Stimulated activated CD8-positive, alpha-beta memory T cell treated with anti-CD3 and anti-CD28 coated beads, Interleukin-2, amount 100 ng/mL, for 1 hour (primary cell): Measurements from ENCODE around the gene FHOD3.
"Not testable (repeated sequence)": the region's sequence is repeated elsewhere in the genome, so short reads cannot be mapped to it uniquely, and the experiment has no call there.

ENCODE experiments used
- DNase-seq, 2 donors: peaks; one replicate each; pipeline ENCODE4 v3.0.0-alpha.2; 2020; ENCODE audit warnings: low read depth in 2 of 2

FHOD3 gene

GRCh38 chr18:36745219-36745975 is 447.9 kb downstream of the FHOD3 start:
- DNase-seq, result no peak

- DNase-seq, result no peak
Measured at GRCh38 chr18:36752929-36753865, 455.7 kb downstream of the FHOD3 start.

GRCh38 chr18:36756242-36756641 is 458.7 kb downstream of the FHOD3 start:
- no peak for DNase-seq

- DNase-seq, result no peak
Measured at GRCh38 chr18:36757081-36757480, 459.6 kb downstream of the FHOD3 start.

- DNase-seq, result no peak
Measured at GRCh38 chr18:36757991-36758390, 460.5 kb downstream of the FHOD3 start.

GRCh38 chr18:36758623-36759022 is 461.1 kb downstream of the FHOD3 start:
- DNase-seq, result no peak

GRCh38 chr18:36759167-36759776 is 461.8 kb downstream of the FHOD3 start:
- DNase-seq, result no peak

GRCh38 chr18:36760598-36760997 is 463.1 kb downstream of the FHOD3 start:
- DNase-seq, result no peak

GRCh38 chr18:36761186-36761698 is 463.7 kb downstream of the FHOD3 start:
- no peak for DNase-seq

GRCh38 chr18:36762074-36762473 is 464.6 kb downstream of the FHOD3 start:
- no peak for DNase-seq

- not testable (repeated sequence) for DNase-seq
Measured at GRCh38 chr18:36762965-36763364, 465.5 kb downstream of the FHOD3 start.

GRCh38 chr18:36766836-36767235 is 469.3 kb downstream of the FHOD3 start:
- no peak for DNase-seq

GRCh38 chr18:36769172-36769571 is 471.7 kb downstream of the FHOD3 start:
- no peak for DNase-seq

- no peak for DNase-seq
Measured at GRCh38 chr18:36769611-36770314, 472.2 kb downstream of the FHOD3 start.

GRCh38 chr18:36770315-36770946 is 472.9 kb downstream of the FHOD3 start:
- no peak for DNase-seq

GRCh38 chr18:36771245-36771644 is 473.7 kb downstream of the FHOD3 start:
- no peak for DNase-seq

GRCh38 chr18:36772241-36772723 is 474.8 kb downstream of the FHOD3 start:
- DNase-seq, result no peak

- DNase-seq, result no peak
Measured at GRCh38 chr18:36775396-36775795, 477.9 kb downstream of the FHOD3 start.

- no peak for DNase-seq
Measured at GRCh38 chr18:36776650-36777049, 479.1 kb downstream of the FHOD3 start.

GRCh38 chr18:36777566-36777965 is 480.1 kb downstream of the FHOD3 start:
- DNase-seq, result no peak

- no peak for DNase-seq
Measured at GRCh38 chr18:36780748-36781147, 483.2 kb downstream of the FHOD3 start.
